ENCODE measurements around the gene IL17RA.
"Not testable (repeated sequence)": the region's sequence is repeated elsewhere in the genome, so short reads cannot be mapped to it uniquely, and the experiment has no call there.

The IL17RA gene

GRCh38 chr22:17121233-17122195 lies 36.7 kb downstream of the IL17RA start, which contains the start of gene TMEM121B:
Gene TMEM121B, minus strand, starts transcription at chr22:17121360. Its CDS starts 233 bp downstream, at chr22:17121127.
- peak; percentile 93 for DNase-seq

DNA sequence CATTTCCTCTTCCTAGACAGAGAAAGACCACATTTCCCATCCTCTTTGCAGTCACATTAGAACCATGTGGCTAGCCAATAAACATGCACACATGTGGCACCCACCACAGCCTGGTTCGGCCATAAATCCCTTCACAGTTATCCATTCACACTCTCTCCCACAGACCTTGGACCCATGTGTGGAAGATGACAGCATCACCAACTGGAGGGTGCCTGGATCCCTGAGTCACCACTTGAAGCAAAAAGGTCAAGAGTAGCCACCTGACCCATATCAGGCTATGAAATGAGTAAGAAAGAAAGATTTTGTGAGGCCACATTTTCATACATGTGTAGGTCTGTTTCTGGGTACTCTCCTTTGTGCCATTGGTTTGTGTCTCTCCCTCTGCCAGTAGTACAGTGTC lies 45.4 kb downstream of the IL17RA start:
- DNase-seq, result no peak

- peak; percentile 30 for DNase-seq
Observed at GRCh38 chr22:17131686-17132085, 46.9 kb downstream of the IL17RA start.

DNA sequence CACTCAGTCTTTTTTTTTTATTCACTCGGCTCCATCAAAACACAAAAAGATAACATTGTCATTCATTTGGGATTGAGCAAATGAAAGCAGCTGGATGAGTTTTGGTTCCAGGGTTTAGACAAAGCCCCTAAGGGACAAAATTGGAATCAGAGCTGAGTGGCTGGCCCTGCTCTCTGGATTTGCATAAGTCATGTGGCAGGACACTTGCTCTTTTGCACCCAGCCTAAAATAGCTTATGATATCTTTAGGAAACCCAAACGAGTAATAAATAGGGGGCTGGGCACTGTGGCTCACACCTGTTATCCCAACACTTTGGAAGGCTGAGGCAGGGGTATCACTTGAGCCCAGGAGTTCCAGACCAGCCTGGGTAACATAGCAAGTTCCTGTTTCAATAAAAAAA lies 47.3 kb downstream of the IL17RA start:
- DNase-seq, result no peak

DNA sequence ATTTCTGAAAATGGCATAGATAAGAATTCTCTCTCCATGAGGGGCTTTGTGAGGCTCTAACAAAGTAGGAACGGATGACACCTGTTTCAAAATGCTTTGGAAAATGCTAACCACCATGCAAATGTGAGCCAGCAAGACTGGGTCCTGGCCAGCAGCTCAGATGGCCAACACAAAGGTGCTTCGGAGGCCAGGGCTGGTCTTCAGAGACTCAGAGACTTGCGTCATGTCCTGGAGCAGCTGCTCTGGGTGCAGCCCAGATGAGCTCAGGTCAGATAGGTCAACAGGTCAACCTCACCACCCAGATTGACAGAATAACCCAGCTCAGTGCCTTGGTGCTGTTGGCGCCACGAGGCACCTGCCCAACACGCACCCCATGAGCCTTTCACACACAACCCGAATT lies 48.3 kb downstream of the IL17RA start:
- no peak for DNase-seq

GRCh38 chr22:17135153-17135760 lies 50.5 kb downstream of the IL17RA start:
- DNase-seq, result no peak

- DNase-seq, result no peak
Observed at GRCh38 chr22:17137170-17137569, 52.4 kb downstream of the IL17RA start.

- no peak for DNase-seq
Observed at GRCh38 chr22:17137861-17138425, 53.1 kb downstream of the IL17RA start.

- no peak for DNase-seq
Observed at GRCh38 chr22:17138513-17138912, 53.7 kb downstream of the IL17RA start.

DNA sequence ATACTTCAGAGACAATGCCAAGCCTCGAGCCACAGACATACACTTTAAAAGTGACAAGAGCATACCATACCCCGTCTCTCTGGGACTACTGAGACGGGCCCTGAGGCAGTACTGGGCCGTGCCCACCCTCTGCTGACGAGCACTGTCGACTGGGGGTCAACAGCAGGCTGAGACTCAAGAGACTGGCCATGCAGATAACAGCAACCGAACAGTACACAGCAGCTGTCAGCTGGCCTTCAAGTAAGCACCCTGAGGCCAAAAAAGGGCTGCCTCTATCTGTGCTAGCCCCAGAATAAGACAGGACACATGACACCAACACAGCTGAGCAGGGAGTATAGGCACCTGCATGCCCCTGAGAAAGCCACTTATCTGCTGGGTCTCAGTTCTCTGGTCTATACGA lies 55.2 kb downstream of the IL17RA start:
- no peak for DNase-seq

GRCh38 chr22:17140826-17141766 lies 56.3 kb downstream of the IL17RA start:
- no peak for DNase-seq

DNA sequence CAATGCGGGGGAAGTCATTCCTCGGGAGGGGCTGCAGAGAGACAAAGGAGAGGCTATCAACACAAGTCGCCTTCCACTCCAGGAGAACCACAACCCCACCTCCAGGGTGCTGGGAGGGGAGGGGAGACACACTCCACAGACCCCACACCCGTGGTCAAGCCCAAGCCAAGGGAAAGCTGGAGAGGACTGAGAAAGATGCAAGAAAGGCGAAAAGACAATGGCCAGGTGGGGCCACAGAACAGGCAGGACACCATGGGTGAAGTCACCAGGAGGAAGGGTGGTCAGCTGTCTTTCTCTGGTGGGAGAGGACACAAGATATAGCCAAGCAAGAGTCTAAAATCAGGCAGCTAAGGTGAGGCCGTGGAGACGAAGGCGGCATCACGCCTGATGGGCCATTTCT lies 58.3 kb downstream of the IL17RA start:
- no peak for DNase-seq

- DNase-seq, result no peak
Observed at GRCh38 chr22:17143826-17144225, 59.0 kb downstream of the IL17RA start.

DNA sequence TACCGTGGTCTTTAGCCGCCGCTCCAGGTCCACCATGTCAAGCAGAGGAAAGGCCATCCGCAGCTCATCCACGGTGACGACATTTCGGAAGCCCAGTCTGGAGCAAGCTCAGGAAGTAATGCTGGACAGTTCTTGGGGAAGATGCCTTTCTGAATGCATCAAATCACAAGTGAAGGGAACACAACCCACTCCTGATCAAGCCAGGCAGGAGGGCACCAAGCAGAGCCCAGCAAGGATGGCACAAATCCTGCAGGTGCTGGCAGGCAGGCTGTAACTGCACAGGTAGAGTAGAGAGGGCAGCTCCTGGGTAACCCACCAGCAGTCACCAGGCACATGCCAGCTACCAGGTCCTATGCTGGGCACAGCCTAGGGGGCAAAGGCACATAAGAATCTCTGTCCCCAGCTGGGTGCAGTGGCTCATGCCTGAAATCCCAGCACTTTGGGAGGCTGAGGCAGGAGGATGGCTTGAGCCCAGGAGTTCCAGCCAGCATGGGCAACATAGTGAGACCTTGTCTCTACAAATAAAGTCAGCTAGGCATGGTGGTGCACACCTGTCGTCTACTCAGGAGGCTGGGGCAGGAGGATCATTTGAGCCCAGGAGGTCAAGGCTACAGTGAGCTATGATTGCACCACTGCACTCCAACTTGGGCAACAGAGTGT lies 60.4 kb downstream of the IL17RA start:
- DNase-seq, result no peak

GRCh38 chr22:17147458-17147857 lies 62.7 kb downstream of the IL17RA start:
- DNase-seq, result not testable (repeated sequence)

DNA sequence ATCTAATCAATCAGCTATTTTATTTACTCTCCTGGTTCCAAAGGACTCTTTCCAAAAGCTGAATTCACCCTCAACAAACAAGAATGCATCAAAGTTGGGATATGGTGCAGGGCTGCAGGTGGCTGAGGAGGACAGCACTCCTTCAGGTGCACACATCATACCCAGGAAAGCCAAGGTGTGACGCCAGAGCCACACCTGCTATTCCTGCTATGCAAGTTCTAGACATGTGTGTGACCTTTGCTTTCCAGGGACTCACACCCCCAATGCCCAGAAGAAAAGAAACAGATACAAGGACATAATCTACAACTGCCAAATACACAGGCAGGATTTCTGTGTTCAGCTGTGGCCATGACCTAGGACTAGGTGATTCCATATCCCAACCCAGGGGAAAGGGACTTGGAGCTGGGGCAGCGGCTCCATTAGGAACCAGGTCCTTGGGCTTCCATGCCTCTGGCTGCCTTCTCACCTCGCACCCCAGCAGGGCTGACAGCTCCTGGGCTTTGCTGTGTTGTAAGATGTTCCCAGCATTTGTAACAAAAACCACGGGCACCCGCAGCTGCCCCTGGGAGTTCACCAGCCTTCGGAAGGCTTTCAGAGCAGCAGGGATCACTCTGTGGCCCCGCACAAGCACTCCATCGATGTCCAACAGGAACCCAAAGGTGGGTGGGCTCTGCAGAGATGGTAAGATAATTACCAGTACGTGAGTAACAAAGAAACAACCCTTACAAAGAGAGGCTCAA lies 64.4 kb downstream of the IL17RA start:
- DNase-seq, result no peak

DNA sequence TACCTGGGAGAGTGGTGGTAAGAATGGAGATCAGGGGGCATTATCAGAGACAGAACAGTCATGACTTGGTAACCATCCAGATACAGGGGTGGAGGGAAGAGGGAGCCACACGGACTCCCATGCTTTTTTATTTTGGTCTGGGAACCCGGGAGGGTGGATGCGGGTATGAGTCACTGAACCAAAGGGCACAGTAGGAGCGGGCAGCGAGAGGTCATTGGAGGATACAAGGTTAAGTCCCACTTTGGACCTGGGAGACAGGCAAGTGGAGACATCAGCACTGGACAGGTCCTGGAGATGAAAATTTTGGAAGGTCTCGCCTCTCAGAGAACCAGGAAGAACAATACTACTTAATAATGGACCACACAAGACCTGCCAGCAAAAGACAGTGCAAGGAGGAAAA lies 67.5 kb downstream of the IL17RA start:
- no peak for DNase-seq

GRCh38 chr22:17152971-17153370 lies 68.2 kb downstream of the IL17RA start:
- DNase-seq, result no peak

DNA sequence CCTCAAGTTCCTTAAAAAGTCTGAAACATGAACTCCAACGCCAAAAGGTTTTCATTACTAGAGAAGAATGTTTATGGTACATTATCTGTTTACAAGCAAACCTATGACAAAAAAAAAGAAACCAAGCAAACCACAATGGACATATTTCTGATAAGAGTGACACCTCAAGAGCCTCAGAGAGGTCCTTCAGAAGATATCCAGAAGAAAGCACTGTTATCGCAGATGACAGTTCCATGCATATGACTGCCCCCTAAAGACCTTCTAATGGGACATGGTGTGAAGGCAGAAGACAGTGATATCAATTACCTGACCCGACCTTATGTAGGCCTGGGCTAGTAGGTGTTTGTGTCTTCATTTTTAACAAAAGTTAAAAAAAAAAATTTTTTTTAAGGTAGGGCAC lies 71.1 kb downstream of the IL17RA start:
- no peak for DNase-seq

DNA sequence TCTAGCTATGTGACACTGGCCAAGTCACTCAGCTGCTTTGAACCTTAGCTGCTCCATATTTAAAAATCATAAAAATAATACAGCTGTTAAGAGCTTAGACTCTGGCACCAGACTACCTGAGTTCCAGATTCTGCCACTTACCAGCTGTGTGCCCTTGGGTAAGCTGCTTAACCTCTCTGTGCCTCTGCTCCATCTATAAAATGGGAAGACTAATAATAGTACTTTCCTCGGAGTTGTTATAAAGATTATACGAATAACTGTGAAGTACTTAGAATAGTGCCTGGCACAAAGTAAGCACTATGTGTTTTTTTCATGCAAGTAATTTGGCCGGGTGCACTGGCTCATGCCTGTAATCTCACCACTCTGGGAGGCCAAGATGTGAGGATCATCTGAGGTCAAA lies 72.9 kb downstream of the IL17RA start:
- no peak for DNase-seq

DNA sequence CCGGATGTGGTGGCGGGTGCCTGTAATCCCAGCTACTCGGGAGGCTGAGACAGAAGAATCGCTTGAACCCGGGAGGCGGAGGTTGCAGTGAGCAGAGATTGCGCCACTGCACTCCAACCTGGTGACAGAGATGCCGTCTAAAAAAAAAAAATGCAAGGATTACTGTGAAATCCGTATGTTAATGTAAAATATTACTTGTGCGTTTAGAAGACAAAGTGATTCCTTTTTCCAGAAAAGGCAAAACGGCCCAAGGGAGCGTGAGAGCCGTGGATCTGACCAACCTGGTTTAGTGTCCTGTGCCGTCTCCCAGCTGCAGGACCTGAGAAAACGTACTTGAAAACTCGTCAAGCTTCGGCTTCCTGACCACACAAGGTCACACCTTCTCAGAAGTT lies 73.4 kb downstream of the IL17RA start:
- no peak for DNase-seq

Data from NCI-H1105 (cell line).